IPS-NIHi11 (cell line): ENCODE data around the gene KXD1.
A peak's percentile ranks its signal among the peaks of the same experiment; 100 is the strongest.
"Not testable (repeated sequence)": the region's sequence is repeated elsewhere in the genome, so short reads cannot be mapped to it uniquely, and the experiment has no call there.

ENCODE experiments used
- DNase-seq: peaks from one replicate; pipeline ENCODE4 v3.0.0; 2012; ENCODE audit warnings: mixed read lengths, low spot score

The KXD1 gene

GRCh38 chr19:18580311-18580710, 22.6 kb downstream of the KXD1 start:
- no peak for DNase-seq

- no peak for DNase-seq
Measured at GRCh38 chr19:18586306-18586705, 28.6 kb downstream of the KXD1 start.

DNA sequence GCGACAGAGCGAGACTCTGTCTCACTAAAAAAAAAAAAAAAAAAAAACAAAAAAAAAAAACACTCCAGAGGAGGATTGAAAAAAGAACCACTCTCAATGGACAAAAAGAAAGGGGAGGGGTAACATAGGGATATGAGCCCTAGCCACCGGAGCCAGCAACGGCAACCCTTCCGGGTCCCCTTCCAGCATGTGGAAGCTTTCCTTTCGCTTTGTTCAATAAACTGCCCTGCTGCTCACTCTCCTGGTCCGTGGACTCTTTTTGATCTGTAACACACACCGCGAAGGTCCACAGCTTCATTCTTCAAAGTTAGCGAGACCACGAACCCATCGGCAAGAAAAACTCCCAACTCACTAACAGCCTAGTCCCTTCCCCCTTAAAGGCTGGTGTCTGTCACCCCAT, 29.9 kb downstream of the KXD1 start:
- DNase-seq: no peak

- no peak for DNase-seq
Measured at GRCh38 chr19:18587962-18588610, 30.4 kb downstream of the KXD1 start.

GRCh38 chr19:18588611-18589379, 31.1 kb downstream of the KXD1 start, which contains the start of gene REX1BD:
REX1BD (plus strand) TSS chr19:18588798; CDS start chr19:18588802, 4 bp downstream.
- DNase-seq: peak; percentile 87

DNA sequence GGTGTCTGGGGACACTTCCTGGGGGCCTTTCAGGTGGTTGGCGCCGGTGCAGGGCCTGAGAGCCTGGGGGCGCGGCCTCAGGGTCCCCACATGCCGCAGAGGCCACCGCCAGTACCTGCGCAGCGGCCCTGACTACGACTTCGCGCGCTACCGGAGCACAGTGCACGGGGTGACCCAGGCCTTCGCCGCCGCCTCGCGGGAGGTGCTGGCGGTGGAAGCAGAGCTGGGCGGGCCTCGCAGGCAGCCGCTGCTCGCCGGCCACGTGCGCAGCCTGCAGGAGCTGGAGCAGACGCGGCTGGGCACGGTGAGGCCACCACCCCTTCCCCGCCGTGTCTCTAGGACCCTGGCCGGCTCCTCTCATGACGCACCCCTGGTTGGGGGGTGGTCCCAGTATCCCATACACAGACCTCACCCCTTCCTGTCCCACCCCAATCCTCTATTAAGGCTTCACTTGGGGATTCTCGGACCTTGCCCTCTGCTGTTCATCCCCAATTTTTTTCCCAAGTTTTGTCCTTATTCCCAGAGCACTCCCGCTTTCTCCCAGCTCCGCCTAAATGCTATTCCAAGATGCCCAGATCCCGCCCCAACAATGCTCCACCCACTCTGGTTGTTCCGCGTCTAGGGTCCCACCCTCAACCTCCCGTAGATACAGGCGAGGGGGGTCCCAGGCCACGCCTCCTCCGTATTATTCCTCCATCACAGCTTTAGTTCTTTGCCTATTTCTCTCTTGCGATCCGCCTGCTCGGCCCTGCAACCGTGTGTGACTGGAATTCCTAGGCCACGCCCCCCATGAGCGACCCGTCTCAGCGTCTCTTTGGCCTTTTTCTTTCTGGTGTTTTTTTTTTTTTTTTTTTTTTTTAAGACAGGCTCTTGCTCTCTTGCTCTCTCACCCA, 32.0 kb downstream of the KXD1 start:
- peak; percentile 54 for DNase-seq

- peak; percentile 72 for DNase-seq
Measured at GRCh38 chr19:18590273-18591272, 32.9 kb downstream of the KXD1 start.

DNA sequence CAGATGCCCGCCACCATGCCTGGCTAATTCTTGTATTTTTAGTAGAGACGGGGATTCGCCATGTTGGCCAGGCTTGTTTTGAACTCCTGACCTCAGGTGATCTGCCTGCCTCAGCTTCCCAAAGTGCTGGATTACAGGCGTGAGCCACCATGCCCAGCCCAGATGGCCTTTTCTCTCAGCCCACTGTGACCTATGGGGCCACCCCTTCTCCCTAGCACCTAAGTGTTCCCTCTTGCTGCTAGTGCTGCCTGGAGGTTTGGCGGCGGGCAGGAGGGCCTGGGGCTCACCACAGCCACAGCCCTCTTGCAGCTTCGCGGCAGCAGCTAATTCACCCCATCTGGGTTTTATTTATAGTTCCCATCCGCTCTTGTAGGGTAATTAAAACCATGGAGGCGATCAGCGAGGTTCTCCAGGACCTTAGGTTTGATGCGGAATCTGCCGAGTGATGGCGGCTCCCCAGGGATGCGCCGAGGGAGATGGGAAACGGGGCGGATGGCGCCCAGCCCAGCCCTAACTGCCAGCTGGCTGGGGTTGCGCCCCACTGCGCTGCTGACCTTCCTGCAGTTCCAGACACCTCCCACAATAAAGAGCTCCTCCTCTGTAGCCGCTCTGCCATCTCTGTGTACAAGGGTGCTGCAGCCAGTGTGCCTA, 34.2 kb downstream of the KXD1 start:
- no peak for DNase-seq

DNA sequence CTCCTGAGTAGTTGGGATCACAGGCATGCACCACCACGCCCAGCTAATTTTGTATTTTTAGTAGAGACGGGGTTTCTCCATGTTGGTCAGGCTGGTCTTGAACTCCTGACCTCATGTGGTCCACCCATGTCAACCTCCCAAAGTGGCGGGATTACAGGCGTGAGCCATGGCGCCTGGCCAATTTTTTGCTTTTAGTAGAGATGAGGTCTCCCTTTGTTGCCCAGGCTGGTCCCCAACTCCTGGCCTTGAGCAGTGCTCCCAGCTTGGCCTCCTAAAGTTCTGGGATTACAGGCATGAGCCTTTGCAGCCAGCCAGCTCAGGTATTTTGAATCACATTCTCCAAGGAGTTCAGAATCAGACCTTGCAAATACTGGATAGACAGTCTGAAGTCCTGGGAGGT, 35.1 kb downstream of the KXD1 start:
- not testable (repeated sequence) for DNase-seq

GRCh38 chr19:18593367-18594095, 35.9 kb downstream of the KXD1 start:
- peak; percentile 50 for DNase-seq

- DNase-seq: peak; percentile 92
Measured at GRCh38 chr19:18594096-18594823, 36.6 kb downstream of the KXD1 start.

GRCh38 chr19:18594824-18595373, 37.2 kb downstream of the KXD1 start:
- peak; percentile 39 for DNase-seq

- no peak for DNase-seq
Measured at GRCh38 chr19:18595475-18595874, 37.8 kb downstream of the KXD1 start.

DNA sequence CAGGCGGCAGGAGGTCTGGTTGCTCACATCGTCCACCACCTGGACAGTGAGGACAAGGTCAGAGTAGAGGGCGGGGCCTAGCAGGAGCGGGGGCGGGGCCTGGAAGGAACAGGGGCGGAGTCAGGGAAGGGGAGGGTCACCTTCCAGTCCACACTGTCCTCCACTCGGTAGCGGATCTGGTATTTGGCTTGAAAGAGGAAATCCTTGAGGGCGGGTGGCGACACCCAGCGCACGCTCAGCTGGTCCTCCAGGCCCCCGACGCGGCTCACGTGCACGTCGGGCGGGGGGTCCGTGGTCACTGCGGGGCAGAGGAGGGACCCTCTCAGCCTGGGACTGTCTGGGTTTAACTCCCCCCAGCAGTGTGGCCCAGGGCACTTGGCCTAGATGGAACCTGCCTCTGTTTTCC, 39.1 kb downstream of the KXD1 start:
- peak; percentile 84 for DNase-seq

GRCh38 chr19:18597809-18598660, 40.4 kb downstream of the KXD1 start:
- no peak for DNase-seq

GRCh38 chr19:18599485-18599884, 41.8 kb downstream of the KXD1 start:
- no peak for DNase-seq

DNA sequence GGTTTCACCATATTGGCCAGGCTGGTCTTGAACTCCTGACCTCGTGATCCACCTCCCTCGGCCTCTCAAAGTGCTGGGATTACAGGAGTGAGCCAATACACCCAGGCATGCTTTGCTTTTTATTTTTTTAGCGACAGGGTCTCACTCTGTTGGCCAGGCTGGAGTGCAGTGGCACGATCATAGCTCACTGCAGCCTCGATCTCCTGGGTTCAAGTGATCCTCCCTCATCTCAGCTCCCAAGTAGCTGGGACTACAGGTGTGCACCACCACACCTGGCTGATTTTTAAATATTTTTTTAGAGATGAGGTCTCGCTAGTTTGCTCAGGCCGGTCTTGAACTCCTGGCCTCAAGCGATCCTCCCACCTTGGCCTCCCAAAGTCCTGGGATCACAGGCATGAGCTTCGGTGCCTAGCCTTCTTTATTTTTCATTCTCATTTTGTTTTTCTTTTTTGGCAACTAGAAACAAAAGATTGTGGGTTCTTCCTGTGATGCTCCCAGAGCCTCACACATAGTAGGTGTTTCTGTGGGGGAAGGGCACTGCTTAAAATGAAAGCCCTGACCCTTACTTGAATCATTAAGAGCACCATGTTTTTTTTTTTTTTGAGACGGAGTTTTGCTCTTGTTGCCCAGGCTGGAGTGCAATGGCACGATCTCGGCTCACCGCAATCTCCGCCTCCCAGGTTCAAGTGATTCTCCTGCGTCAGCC, 43.2 kb downstream of the KXD1 start:
- DNase-seq: not testable (repeated sequence)
